Measurements from ENCODE around the gene PIP5K1B.

DNA sequence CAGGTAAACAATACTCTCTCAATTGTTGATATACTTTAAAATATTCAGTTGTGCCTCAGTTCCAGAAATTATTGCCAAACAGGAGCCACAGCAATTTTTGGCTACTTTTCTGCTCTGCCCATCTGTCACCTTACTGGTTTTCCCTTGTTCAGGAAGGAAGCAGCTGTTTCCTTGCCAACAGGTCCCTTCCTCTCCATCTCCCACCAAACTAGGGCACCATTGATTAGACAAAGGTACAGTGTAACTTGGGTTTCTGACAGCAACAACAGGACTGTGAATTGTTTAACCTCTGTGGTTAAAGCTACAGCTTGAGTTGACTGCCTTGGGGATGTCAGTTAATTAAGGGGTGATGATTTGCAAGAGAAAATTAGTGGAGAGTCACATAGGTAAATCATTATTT is 76.9 kb downstream of the PIP5K1B start:
- TF ChIP-seq, protein P1, sequence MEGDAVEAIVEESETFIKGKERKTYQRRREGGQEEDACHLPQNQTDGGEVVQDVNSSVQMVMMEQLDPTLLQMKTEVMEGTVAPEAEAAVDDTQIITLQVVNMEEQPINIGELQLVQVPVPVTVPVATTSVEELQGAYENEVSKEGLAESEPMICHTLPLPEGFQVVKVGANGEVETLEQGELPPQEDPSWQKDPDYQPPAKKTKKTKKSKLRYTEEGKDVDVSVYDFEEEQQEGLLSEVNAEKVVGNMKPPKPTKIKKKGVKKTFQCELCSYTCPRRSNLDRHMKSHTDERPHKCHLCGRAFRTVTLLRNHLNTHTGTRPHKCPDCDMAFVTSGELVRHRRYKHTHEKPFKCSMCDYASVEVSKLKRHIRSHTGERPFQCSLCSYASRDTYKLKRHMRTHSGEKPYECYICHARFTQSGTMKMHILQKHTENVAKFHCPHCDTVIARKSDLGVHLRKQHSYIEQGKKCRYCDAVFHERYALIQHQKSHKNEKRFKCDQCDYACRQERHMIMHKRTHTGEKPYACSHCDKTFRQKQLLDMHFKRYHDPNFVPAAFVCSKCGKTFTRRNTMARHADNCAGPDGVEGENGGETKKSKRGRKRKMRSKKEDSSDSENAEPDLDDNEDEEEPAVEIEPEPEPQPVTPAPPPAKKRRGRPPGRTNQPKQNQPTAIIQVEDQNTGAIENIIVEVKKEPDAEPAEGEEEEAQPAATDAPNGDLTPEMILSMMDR (IDR thresholded peaks at IDR 0.05) = no peak
- TF ChIP-seq, protein P2, sequence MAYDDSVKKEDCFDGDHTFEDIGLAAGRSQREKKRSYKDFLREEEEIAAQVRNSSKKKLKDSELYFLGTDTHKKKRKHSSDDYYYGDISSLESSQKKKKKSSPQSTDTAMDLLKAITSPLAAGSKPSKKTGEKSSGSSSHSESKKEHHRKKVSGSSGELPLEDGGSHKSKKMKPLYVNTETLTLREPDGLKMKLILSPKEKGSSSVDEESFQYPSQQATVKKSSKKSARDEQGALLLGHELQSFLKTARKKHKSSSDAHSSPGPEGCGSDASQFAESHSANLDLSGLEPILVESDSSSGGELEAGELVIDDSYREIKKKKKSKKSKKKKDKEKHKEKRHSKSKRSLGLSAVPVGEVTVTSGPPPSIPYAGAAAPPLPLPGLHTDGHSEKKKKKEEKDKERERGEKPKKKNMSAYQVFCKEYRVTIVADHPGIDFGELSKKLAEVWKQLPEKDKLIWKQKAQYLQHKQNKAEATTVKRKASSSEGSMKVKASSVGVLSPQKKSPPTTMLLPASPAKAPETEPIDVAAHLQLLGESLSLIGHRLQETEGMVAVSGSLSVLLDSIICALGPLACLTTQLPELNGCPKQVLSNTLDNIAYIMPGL (CRISPR knock-in tag; IDR thresholded peaks at IDR 0.05) = no peak
- TF ChIP-seq ZNF396 (CRISPR knock-in tag; IDR thresholded peaks at IDR 0.05; ENCODE audit: borderline replicate concordance) (no peak), ZNF317 (CRISPR knock-in tag; IDR thresholded peaks at IDR 0.05; ENCODE audit: borderline replicate concordance, low read depth) (no peak), TEAD4 (CRISPR knock-in tag; IDR thresholded peaks at IDR 0.05) (no peak)
- TF ChIP-seq, protein P3, sequence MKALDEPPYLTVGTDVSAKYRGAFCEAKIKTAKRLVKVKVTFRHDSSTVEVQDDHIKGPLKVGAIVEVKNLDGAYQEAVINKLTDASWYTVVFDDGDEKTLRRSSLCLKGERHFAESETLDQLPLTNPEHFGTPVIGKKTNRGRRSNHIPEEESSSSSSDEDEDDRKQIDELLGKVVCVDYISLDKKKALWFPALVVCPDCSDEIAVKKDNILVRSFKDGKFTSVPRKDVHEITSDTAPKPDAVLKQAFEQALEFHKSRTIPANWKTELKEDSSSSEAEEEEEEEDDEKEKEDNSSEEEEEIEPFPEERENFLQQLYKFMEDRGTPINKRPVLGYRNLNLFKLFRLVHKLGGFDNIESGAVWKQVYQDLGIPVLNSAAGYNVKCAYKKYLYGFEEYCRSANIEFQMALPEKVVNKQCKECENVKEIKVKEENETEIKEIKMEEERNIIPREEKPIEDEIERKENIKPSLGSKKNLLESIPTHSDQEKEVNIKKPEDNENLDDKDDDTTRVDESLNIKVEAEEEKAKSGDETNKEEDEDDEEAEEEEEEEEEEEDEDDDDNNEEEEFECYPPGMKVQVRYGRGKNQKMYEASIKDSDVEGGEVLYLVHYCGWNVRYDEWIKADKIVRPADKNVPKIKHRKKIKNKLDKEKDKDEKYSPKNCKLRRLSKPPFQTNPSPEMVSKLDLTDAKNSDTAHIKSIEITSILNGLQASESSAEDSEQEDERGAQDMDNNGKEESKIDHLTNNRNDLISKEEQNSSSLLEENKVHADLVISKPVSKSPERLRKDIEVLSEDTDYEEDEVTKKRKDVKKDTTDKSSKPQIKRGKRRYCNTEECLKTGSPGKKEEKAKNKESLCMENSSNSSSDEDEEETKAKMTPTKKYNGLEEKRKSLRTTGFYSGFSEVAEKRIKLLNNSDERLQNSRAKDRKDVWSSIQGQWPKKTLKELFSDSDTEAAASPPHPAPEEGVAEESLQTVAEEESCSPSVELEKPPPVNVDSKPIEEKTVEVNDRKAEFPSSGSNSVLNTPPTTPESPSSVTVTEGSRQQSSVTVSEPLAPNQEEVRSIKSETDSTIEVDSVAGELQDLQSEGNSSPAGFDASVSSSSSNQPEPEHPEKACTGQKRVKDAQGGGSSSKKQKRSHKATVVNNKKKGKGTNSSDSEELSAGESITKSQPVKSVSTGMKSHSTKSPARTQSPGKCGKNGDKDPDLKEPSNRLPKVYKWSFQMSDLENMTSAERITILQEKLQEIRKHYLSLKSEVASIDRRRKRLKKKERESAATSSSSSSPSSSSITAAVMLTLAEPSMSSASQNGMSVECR (CRISPR knock-in tag; IDR thresholded peaks at IDR 0.05; ENCODE audit: borderline replicate concordance) = no peak
- TF ChIP-seq, protein P4, sequence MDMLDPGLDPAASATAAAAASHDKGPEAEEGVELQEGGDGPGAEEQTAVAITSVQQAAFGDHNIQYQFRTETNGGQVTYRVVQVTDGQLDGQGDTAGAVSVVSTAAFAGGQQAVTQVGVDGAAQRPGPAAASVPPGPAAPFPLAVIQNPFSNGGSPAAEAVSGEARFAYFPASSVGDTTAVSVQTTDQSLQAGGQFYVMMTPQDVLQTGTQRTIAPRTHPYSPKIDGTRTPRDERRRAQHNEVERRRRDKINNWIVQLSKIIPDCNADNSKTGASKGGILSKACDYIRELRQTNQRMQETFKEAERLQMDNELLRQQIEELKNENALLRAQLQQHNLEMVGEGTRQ (CRISPR knock-in tag; IDR thresholded peaks at IDR 0.05) = no peak

Data from WTC11 (cell line).